GM19043 (cell line): ENCODE data around the gene MAGEB4.
"Not testable (repeated sequence)": the region's sequence is repeated elsewhere in the genome, so short reads cannot be mapped to it uniquely, and the experiment has no call there.

Source experiments
- ATAC-seq: cut with Tn5 transposase; IDR thresholded peaks from one replicate; pipeline ENCODE4 v1.9.1; 2021; ENCODE audit warnings: low read depth; ENCODE audit not compliant: unreplicated experiment

Gene MAGEB4, protein sequence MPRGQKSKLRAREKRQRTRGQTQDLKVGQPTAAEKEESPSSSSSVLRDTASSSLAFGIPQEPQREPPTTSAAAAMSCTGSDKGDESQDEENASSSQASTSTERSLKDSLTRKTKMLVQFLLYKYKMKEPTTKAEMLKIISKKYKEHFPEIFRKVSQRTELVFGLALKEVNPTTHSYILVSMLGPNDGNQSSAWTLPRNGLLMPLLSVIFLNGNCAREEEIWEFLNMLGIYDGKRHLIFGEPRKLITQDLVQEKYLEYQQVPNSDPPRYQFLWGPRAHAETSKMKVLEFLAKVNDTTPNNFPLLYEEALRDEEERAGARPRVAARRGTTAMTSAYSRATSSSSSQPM

DNA sequence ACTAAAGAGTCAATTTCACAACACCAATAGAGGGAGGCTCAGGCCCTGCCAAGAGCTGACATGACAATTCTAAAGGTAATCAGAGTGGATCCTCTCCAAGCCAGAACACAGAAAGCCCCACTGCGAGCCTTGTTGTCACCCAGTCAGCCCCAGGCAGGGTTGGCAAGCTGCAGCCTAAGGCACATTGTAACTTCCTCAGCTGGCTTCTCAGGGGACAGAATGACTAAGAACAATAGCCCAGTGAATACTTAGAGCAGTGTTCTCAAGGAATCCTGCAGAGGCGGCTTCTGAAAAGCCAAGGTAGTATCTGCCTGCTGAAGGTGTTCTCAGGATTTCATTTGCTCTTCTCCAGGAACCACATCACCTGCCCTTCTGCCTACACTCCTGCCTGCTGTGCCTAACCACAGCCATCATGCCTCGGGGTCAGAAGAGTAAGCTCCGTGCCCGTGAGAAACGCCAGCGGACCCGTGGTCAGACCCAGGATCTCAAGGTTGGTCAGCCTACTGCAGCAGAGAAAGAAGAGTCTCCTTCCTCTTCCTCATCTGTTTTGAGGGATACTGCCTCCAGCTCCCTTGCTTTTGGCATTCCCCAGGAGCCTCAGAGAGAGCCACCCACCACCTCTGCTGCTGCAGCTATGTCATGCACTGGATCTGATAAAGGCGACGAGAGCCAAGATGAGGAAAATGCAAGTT lies at the start of gene MAGEB4:
TSS of gene MAGEB4 (plus strand) at position 277 of the 692 bp plus-strand sequence. CDS start at position 413, 136 bp downstream.
- no peak for ATAC-seq

DNA sequence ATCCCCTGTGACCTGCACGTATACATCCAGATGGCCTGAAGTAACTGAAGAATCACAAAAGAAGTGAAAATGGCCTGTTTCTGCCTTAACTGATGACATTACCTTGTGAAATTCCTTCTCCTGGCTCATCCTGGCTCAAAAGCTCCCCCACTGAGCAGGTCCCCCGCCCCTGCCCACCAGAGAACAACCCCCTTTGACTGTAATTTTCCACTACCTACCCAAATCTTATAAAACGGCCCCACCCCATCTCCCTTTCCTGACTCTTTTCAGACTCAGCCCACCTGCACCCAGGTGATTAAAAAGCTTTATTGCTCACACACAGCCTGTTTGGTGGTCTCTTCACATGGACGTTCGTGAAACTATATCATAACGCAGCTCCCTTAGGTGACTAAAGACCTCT lies 47.9 kb upstream of the MAGEB4 start:
- not testable (repeated sequence) for ATAC-seq

DNA sequence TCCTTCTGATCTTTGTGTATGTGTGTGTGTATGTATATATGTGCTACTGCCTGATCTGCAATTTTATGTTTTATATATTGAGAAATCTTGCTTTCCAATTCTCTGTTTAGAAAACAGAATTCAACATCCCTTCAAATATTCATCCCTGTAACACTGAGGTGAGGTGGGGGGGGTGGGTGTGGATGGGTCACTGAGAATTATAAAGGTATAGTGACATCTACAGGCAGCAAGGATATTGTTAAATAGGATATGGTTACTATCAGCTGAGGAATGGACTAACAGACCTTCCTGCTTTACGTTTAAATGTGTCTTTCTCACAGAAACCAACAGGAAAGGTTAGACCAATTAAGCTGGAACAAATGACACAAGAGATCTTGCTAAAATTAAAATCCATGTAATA lies 45.5 kb upstream of the MAGEB4 start:
- ATAC-seq: no peak

DNA sequence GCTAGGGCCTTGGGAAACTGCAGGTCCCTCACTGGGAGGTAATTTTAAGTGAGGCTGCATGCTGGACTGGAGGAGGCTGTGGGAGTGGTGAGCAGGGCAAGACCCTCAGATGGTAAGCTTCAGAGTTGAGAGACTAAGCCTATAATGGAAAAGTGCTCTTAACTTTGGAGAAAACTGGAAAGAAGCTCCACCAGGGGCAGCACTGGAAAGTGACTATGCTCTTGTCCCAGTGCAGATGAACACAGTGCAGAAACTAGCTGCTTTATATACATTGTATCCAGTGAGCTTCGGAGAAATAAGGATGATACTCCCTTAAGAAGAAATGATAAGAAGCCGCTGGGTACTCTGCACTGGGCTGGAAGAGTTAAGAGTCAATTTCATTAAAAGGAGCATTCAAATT lies 29.6 kb upstream of the MAGEB4 start:
- no peak for ATAC-seq

DNA sequence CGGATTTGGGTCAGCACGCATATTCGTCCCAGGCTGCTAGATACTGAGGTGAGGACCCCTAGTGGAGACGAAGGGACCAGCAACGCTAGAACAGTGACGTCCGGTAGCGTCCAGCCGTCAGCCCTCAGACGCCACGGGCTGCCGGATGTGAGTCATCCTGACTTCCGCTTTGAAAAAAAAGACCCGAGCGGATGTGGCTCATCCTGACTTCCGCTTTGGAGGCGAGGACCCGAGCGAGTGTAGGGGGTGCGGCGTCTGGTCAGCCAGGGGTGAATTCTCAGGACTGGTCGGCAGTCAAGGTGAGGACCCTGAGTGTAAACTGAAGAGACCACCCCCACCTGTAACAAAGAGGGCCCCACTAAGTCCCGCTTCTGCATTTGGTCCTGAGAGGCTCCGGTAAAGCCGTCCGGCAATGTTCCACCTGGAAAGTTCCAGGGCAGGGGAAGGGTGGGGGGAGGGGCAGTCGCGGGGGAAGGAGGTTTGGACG lies 26.4 kb upstream of the MAGEB4 start, which contains the start of gene MAGEB2:
TSS of gene MAGEB2 (plus strand) at position 207 of the 487 bp plus-strand sequence. CDS start 3,018 bp downstream, outside the sequence.
- ATAC-seq: no peak

DNA sequence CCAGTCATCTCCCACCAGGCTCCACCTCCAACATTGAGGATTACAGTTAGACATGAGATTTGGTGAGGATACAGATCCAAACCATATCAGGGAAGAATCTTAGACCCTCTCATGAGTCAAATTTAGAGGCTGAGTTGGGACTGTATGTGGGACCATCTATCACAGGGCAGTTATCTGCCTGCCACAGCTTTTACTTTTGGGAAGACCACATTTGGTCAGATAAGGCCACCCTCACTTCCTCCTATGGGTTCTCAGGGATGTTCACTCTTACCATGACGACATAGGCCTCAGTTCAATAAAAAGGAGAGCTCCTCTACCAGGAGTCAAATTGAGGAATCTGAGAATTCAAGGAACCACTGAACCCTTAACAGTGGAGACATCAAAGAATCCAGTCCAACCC lies 24.3 kb upstream of the MAGEB4 start:
- no peak for ATAC-seq

DNA sequence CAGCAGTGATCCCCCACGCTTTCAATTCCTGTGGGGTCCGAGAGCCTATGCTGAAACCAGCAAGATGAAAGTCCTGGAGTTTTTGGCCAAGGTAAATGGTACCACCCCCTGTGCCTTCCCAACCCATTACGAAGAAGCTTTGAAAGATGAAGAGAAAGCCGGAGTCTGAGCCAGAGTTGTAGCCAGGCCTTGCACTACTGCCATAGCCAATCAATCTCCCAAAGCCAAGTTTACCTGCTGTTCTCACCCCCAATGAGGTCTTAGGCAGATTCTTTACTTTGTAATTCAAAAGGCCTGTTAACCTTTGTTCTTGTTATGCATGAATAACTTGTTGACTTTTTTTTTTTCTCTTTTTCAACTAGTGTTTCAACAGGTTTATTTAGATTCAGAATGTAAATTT lies 22.4 kb upstream of the MAGEB4 start:
- ATAC-seq: no peak

DNA sequence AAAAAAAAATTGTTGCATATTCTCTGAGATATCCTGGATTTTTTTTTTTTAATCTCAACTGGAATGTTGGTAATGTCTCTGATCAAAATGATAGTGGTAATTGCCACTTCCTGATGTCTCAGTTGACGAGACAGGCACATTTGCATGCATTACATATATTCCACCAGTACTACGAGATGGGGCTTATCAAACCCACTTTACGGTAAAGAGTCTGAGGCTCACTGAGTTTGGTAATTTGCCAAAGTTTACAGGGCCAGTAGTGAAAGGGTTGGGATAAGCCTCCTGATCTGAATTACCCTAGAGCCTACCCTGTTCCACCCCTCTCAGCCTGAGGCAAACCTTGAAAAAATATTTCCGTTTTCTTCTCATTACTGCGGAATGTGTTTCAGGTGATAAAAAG lies 21.1 kb upstream of the MAGEB4 start:
- no peak for ATAC-seq

DNA sequence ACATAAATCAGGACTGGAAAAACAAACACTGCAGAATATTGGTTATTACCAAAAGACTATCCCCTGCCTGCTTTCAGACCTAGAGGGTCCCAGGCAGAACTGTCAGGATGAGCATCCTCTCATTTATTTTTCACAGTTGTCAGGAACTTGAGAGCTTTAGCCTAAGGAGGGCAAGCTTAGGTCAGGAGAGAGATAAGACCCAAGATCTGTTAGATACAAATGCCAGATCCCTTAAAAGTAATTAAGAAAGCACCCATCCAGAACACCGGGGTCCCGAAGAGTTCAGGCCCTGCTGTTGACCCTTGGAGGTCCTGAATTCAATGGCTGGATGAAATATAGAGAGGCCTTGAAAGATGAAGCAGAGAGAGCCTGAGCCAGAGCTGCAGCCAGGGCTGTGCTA lies 17.3 kb upstream of the MAGEB4 start:
- ATAC-seq: no peak

DNA sequence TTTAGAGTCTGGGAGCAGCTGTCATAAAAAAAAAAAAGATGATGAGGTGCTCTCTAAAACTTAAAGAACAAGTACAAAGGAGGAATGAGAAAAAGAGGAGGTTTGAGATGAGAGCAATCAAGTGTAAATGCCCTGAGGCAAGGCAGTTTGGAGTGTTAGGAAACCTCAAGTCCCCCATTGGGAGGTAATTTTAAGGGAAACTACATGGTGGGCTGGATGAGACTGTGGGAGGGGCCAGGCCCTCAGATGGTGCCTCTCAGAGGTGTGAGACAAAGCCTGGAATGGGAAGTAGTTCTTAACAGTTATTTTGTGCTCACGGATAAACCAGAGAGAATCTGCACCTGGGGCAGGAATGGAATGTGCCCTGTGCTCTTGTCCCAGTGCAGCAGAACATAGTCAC lies 13.3 kb upstream of the MAGEB4 start:
- no peak for ATAC-seq

DNA sequence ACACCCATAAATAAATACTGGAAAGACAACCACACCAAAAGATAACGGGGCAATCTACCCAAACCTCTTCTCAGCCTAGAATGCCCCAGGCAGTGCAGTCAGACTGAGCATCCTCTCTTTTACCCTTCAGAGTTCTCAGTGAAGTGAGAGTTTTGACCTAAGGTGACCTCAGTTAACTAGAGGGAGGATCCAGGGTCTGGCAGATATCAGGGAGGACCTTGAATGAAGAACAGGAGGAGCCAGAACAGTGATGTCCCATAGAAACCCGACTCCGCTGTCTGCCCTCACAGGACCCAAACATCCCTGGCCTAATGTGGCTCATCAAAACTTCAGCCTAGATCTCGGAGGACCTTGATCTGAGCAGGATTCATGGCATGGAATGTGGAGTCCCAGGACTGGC lies 11.4 kb upstream of the MAGEB4 start, which contains the start of gene MAGEB3:
TSS of gene MAGEB3 (plus strand) at position 263 of the 400 bp plus-strand sequence. CDS start 5,268 bp downstream, outside the sequence.
- ATAC-seq: no peak

DNA sequence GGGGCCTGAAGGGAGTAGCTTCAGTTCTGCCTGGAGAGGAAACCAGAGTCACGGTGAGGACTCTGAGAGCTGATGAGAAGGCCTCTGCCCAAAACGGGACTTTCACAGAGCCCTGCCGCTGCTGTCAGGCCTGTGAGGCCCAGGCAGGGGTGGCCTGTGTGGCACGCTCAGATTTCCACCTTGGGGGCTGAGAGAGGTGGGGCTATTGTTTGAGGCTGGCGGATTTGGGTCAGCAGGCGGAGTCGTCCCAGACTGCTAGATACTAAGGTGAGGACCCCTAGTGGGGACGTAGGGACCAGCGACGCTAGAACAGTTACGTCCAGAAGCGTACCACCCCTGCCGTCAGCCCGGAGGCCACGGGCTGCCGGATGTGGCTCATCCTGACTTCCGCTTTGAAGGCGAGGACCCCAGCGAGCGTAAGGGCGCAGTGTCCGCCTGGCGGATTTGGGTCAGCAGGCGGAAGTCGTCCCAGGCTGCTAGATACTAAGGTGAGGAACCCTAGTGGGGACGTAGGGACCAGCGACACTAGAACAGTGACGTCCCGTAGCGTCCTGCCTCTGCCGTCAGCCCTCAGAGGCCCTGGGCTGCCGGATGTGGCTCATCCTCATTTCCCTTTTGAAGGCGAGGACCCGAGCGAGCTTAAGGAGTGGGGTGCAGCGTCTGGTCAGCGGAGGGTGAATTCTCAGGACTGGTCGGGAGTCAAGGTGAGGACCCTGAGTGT lies 5.1 kb downstream of the MAGEB4 start, which contains the start of gene MAGEB1:
TSS of gene MAGEB1 (plus strand) at position 378 of the 721 bp plus-strand sequence. CDS start 3,348 bp downstream, outside the sequence.
- no peak for ATAC-seq

DNA sequence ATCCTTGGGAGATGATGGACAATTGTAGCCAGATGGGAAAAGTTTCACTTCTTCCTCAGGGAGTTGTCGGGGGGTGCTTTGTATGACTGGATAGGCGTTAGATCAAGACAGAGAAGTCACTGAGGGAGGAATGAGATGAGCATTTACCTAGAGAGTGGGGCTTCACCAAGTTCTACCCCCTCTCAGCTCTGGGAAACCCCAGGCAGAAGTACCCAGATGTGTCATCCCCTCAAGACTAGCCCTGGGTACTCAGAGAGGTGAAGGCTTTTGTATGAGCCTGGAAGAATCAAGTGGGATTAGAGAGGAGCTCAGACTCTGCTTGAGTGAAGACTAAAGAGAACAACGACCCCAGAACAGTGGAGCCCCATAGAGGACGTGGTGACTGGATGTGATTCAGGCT lies 7.1 kb downstream of the MAGEB4 start:
- peak; percentile 41 for ATAC-seq

DNA sequence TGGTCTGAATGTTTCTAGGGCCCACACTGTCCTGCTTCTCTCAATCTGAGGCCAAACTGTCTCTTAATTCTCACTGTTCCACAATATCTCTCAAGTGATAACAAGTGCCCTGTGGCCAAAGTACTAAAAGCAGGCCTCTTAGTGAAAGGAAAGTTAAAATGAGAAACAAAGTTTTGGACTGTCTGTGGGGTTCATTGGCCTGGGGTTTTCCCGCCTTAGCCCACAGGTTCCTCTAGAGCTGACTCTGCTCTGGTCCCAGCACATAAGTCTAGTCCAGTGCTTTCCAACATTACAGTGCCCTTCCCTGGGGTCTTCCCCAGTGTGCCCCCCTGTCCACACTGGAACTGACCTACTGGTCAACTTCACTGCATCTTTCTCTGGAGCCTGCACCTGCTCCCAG lies 11.5 kb downstream of the MAGEB4 start:
- no peak for ATAC-seq

DNA sequence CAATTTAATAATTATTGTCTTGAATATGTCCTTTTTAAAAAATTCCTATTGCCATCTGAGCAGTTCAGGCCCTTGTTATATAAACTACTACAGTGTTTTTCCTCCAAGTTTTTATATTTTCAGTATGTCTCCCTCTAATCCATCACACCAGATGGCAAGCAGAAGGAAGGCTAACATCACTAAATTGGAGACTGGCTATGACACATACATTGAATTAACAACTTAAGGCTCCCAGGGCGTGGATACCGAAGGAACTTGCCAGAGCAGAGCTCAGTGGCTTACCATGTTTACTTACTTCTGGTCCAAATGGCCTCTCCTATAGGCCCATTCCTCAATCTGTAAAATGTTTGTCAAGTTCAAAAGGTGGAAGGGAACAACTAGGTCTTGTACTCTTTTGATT lies 18.1 kb downstream of the MAGEB4 start:
- ATAC-seq: no peak

DNA sequence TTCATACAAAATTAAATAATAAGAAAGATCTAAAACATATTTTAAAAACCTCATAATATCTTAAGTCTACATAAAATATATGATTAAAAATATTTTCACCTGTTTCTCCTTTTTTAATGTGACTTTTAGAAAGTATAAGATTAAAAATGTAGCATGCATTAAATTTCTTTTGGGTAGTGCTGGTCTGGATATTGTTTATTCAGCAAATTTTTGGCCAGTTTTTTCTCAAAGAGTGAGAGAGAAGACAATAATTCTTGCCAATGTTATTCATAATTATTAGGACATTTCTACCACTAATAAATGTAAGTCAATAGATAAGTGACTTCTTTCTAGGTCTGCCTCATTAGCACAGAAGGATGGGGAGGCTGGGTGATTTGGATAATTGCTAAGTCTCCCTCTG lies 19.2 kb downstream of the MAGEB4 start:
- ATAC-seq: no peak

DNA sequence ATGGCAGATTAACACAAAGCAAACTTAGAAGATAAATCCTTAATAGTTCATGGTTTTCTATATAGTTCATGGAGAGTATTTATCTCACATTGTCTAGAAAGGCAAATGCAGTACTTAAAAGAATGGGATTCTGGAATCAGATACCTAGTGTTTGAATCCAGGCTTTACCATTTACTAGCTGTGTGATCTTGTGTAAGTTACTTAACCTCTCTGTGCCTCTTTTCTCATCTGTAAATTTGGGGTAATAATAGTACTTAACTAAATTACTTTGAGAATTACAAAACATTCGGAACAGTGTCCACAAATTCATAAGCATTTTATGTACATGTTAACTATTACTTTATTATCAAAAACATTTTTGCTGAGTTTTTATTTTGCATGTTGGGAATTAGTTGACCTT lies 21.0 kb downstream of the MAGEB4 start:
- ATAC-seq: no peak

DNA sequence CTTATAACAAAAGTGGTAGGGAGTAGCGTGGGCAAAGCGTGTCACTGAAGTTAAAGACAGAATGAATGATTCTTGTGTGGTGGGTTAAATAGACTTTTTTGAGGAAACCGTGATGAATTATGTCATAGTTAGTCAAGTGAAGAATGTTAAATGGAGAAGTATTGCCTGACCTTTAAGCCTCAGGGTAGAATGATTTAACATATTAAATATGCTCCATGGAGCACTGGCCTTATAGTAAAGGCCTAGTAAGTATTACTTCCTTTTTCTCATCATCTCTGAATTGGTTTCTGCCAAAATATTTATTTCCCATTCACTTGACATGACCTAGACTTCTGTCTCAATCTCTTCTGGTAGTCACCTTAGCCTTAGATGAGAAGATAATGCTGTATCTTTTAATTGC lies 28.8 kb downstream of the MAGEB4 start:
- ATAC-seq: no peak

DNA sequence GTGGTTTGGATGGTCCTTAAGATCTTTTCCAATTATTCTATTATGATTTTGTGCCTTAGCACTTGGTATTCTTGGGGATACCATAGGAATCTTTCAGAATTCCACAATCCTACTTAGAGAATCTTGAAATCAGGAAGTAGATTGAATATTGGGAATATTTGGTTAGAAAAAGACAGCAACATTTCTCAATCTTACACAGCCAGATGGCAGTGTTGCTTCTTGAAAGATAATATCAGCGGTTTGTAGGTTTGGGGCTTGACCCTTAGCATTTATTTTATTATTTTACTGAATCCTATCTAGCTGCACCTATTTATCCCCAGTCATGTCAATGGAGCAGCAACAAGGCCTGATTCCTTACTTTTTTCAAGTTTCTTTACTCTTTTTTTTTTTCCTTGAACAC lies 33.7 kb downstream of the MAGEB4 start:
- ATAC-seq: no peak

DNA sequence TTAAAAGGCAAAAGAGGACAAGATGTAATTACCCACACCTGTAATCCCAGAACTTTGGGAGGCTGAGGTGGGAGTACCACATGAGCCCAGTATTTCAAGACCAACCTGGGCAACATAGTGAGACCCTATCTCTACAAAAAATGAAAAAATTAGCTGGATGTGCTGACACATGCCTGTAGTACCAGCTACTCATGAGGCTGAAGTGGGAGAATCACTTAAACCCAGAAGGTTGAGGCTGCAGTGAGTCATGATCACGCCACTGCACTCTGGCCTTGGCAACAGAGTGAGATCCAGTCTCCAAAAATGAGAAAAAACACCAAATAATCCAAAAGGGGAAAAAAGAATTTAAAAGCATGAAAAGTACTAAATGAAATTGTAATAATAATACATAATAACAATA lies 36.6 kb downstream of the MAGEB4 start:
- ATAC-seq: no peak

DNA sequence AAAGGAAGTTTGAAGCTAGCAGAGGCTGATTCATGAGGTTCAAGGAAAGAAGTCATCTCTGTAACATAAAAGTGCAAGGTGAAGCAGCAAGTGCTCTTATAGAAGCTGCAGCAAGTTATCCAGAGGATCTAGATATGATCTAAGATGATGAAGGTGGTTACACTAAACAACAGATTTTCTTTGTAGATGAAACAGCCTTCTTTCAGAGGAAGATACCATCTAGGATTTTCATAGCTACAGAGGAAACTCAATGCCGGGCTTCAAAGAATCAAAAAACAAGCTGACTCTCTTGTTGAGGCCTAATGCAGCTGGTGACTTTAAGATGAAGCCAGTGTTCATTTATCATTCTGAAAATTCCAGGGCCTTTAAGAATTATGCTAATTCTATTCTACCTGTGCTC lies 38.6 kb downstream of the MAGEB4 start:
- ATAC-seq: no peak
